Mucosa of stomach (tissue), 1 donor: ENCODE data around the gene EIF6.

Source experiments
- H3K27me3 ChIP-seq: one replicate; pipeline ENCODE4 v1.7.0; 2013; ENCODE audit warnings: mild to moderate bottlenecking, low read length; ENCODE audit not compliant: control insufficient read depth, insufficient read depth
- H3K36me3 ChIP-seq: one replicate; pipeline ENCODE4 v1.7.0; 2013; ENCODE audit warnings: low read length; ENCODE audit not compliant: control insufficient read depth, insufficient read depth
- H3K4me1 ChIP-seq: one replicate; pipeline ENCODE4 v1.7.0; 2013; ENCODE audit warnings: mild to moderate bottlenecking, low read length; ENCODE audit not compliant: control insufficient read depth, insufficient read depth
- H3K4me3 ChIP-seq: one replicate; pipeline ENCODE4 v1.7.0; 2013; ENCODE audit warnings: low read length
- H3K9ac ChIP-seq: one replicate; pipeline ENCODE4 v1.7.0; 2013; ENCODE audit warnings: mild to moderate bottlenecking, low read length, moderate library complexity
- H3K9me3 ChIP-seq: one replicate; pipeline ENCODE4 v1.7.0; 2013; ENCODE audit warnings: mild to moderate bottlenecking, low read length, moderate library complexity; ENCODE audit not compliant: control insufficient read depth
- donor health status: Pancreatic carcinoma.

EIF6 gene

GRCh38 chr20:35279533-35280174 lies 4.9 kb downstream of the EIF6 start:
- Histone ChIP-seq H3K9ac (no peak overlapping the region), H3K4me1 (peaks cover 29% of the 10 kb centered on the region), H3K36me3 (peaks cover 6% of the 10 kb centered on the region), H3K4me3 (no peak overlapping the region), H3K27me3 (no peaks in the 10 kb centered on the region), H3K9me3 (no peaks in the 10 kb centered on the region)

- H3K9ac ChIP-seq = peak overlapping the region; percentile 94
- no peaks in the 10 kb centered on the region for H3K9me3 ChIP-seq
- H3K36me3 ChIP-seq = peaks cover 6% of the 10 kb centered on the region
- H3K4me3 ChIP-seq = no peak overlapping the region
- no peaks in the 10 kb centered on the region for H3K27me3 ChIP-seq
- H3K4me1 ChIP-seq = peaks cover 29% of the 10 kb centered on the region
Measured at GRCh38 chr20:35279040-35279439, 5.5 kb downstream of the EIF6 start.

- no peaks in the 10 kb centered on the region for H3K9me3 ChIP-seq
- H3K4me3 ChIP-seq = peak within 1 kb of the TSS; percentile 62
- peaks cover 6% of the 10 kb centered on the region for H3K36me3 ChIP-seq
- H3K9ac ChIP-seq = peak within 1 kb of the TSS; percentile 94
- peaks cover 21% of the 10 kb centered on the region for H3K4me1 ChIP-seq
- H3K27me3 ChIP-seq = no peaks in the 10 kb centered on the region
Measured at GRCh38 chr20:35277531-35278395, 6.8 kb downstream of the EIF6 start, which contains the start of gene MMP24OS. TSS of gene MMP24OS (minus strand) at chr20:35278122. CDS start at chr20:35277929, 193 bp downstream.

GRCh38 chr20:35277127-35277526 lies 7.4 kb downstream of the EIF6 start:
- peak overlapping the region; percentile 62 for H3K4me3 ChIP-seq
- peaks cover 3% of the 10 kb centered on the region for H3K36me3 ChIP-seq
- peaks cover 21% of the 10 kb centered on the region for H3K4me1 ChIP-seq
- H3K27me3 ChIP-seq = no peaks in the 10 kb centered on the region
- H3K9ac ChIP-seq = peak overlapping the region; percentile 94
- H3K9me3 ChIP-seq = no peaks in the 10 kb centered on the region

GRCh38 chr20:35276408-35276807 lies 8.2 kb downstream of the EIF6 start:
- Histone ChIP-seq H3K36me3 (no peaks in the 10 kb centered on the region), H3K4me1 (peaks cover 21% of the 10 kb centered on the region), H3K4me3 (no peak overlapping the region), H3K27me3 (no peaks in the 10 kb centered on the region), H3K9ac (peak overlapping the region; percentile 94), H3K9me3 (no peaks in the 10 kb centered on the region)

GRCh38 chr20:35275741-35276251 lies 8.8 kb downstream of the EIF6 start:
- H3K4me1 ChIP-seq = peaks cover 21% of the 10 kb centered on the region
- no peaks in the 10 kb centered on the region for H3K36me3 ChIP-seq
- no peaks in the 10 kb centered on the region for H3K9me3 ChIP-seq
- H3K9ac ChIP-seq = peak overlapping the region; percentile 94
- no peaks in the 10 kb centered on the region for H3K27me3 ChIP-seq
- no peak overlapping the region for H3K4me3 ChIP-seq

- Histone ChIP-seq H3K4me3 (no peak overlapping the region), H3K27me3 (no peaks in the 10 kb centered on the region), H3K4me1 (peaks cover 23% of the 10 kb centered on the region), H3K9ac (no peak overlapping the region), H3K36me3 (peaks cover 3% of the 10 kb centered on the region), H3K9me3 (no peaks in the 10 kb centered on the region)
Measured at GRCh38 chr20:35274172-35275092, 10.1 kb downstream of the EIF6 start.

GRCh38 chr20:35273449-35274171 lies 11.0 kb downstream of the EIF6 start:
- H3K9me3 ChIP-seq = no peaks in the 10 kb centered on the region
- H3K4me3 ChIP-seq = no peak overlapping the region
- peaks cover 21% of the 10 kb centered on the region for H3K4me1 ChIP-seq
- H3K27me3 ChIP-seq = no peaks in the 10 kb centered on the region
- no peak overlapping the region for H3K9ac ChIP-seq
- H3K36me3 ChIP-seq = peaks cover 3% of the 10 kb centered on the region

- Histone ChIP-seq H3K4me3 (no peak overlapping the region), H3K9ac (no peak overlapping the region), H3K9me3 (no peaks in the 10 kb centered on the region), H3K4me1 (peaks cover 17% of the 10 kb centered on the region), H3K36me3 (peaks cover 3% of the 10 kb centered on the region), H3K27me3 (no peaks in the 10 kb centered on the region)
Measured at GRCh38 chr20:35271904-35272303, 12.7 kb downstream of the EIF6 start.

GRCh38 chr20:35271073-35271882 lies 13.3 kb downstream of the EIF6 start:
- H3K27me3 ChIP-seq = no peaks in the 10 kb centered on the region
- H3K9me3 ChIP-seq = no peaks in the 10 kb centered on the region
- no peak overlapping the region for H3K9ac ChIP-seq
- peaks cover 3% of the 10 kb centered on the region for H3K36me3 ChIP-seq
- peaks cover 10% of the 10 kb centered on the region for H3K4me1 ChIP-seq
- no peak overlapping the region for H3K4me3 ChIP-seq
